ENCODE data around the gene GRAMD2B.

GRCh38 chr5:126488443-126489065, 65.3 kb downstream of the GRAMD2B start:
- TF ChIP-seq EZH2 (IDR thresholded peaks at IDR 0.05; ENCODE audit: low read length, unreplicated experiment) (no peak), CTCF (conservative IDR thresholded peaks at IDR 0.05; ENCODE audit: low read depth, low read length) (no peak), EZH2phosphoT487 (IDR thresholded peaks at IDR 0.05; ENCODE audit: borderline replicate concordance, low read length) (no peak)
